Glutamatergic neuron (in vitro differentiated cells): ENCODE data around the gene DYNLRB1. TPM values are rescaled to one million over a fixed set of nuclear protein-coding genes. Genes with fewer than 3 reads are reported as not detected.
"Not testable (repeated sequence)": the region's sequence is repeated elsewhere in the genome, so short reads cannot be mapped to it uniquely, and the experiment has no call there.

Experiments
- DNase-seq: peaks from one replicate; pipeline ENCODE4 v3.0.0; 2022
- H3K27ac Mint-ChIP-seq: one replicate; pipeline ENCODE4 v1.8.0; 2020; ENCODE audit warnings: mild to moderate bottlenecking, mixed read lengths, inconsistent platforms; ENCODE audit not compliant: unreplicated experiment
- H3K27me3 Mint-ChIP-seq: one replicate; pipeline ENCODE4 v1.8.0; 2020; ENCODE audit warnings: mild to moderate bottlenecking, moderate library complexity, mixed read lengths, inconsistent platforms; ENCODE audit not compliant: unreplicated experiment
- H3K36me3 Mint-ChIP-seq: one replicate; pipeline ENCODE4 v1.8.0; 2020; ENCODE audit warnings: mild to moderate bottlenecking, mixed read lengths, inconsistent platforms; ENCODE audit not compliant: unreplicated experiment
- H3K4me1 Mint-ChIP-seq: one replicate; pipeline ENCODE4 v1.8.0; 2020; ENCODE audit warnings: mild to moderate bottlenecking, low read depth, mixed read lengths, inconsistent platforms; ENCODE audit not compliant: unreplicated experiment
- H3K4me3 Mint-ChIP-seq: one replicate; pipeline ENCODE4 v1.8.0; 2020; ENCODE audit warnings: mild to moderate bottlenecking, mixed read lengths, inconsistent platforms; ENCODE audit not compliant: unreplicated experiment
- H3K9me3 Mint-ChIP-seq: one replicate; pipeline ENCODE4 v1.8.0; 2020; ENCODE audit warnings: mild to moderate bottlenecking, moderate library complexity, mixed read lengths, inconsistent platforms; ENCODE audit not compliant: unreplicated experiment
- total RNA-seq: library from RNA; stranded (reverse); fragmentation: NEBNext Ultra II Directional; extraction: Animal tissue kit (Norgen Biotek cat#: 25700); gene quantifications from one replicate; pipeline ENCODE4 v1.2.1, GENCODE V29; 2021; ENCODE audit not compliant: unreplicated experiment
- TF ChIP-seq, protein P1 (sequence below): fragments of 200-600 bp; sonication (generic); IDR thresholded peaks from one replicate; pipeline ENCODE4 v1.5.0; 2021; ENCODE audit not compliant: partially characterized antibody, unreplicated experiment

The DYNLRB1 gene
- total RNA-seq, 1 donor from 2014 or later = 185 TPM

DNA sequence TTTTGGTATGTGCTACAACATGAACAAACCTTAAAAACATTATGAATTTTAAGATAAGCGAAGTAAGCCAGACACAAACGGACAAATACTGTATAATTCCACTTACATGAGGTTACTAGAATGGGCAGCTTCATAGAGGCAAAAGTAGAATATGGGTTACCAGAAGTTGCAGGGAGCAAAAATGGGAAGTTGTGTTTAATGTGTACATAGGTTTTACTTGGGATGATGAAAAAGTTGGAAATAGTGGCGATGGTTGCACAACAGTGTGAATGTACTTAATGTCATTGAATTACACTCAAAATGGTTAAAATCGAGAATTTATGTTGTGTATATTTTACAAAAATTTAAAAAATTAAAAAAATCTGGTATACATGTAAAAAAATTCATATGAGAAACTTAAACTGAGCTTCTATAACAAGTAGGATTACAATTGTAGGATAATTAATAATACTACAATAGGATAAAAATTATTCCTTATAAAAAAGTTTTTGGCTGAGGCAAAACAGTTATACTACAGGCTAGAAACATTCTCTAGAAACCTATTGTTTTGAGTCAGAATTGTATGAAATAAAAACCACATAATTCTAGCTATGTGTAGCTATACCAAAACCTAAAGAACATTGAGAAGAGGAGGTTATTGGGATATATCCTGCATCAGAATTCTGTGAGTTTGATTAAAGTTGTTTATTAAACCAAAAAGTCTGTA lies 24.8 kb upstream of the DYNLRB1 start:
- Mint-ChIP-seq H3K27me3 (peaks cover 2% of the 10 kb centered on the region), H3K4me3 (no peak overlapping the region), H3K4me1 (no peaks in the 10 kb centered on the region), H3K36me3 (peaks cover 9% of the 10 kb centered on the region), H3K27ac (no peak overlapping the region), H3K9me3 (peaks cover 3% of the 10 kb centered on the region)
- TF ChIP-seq, protein P1, sequence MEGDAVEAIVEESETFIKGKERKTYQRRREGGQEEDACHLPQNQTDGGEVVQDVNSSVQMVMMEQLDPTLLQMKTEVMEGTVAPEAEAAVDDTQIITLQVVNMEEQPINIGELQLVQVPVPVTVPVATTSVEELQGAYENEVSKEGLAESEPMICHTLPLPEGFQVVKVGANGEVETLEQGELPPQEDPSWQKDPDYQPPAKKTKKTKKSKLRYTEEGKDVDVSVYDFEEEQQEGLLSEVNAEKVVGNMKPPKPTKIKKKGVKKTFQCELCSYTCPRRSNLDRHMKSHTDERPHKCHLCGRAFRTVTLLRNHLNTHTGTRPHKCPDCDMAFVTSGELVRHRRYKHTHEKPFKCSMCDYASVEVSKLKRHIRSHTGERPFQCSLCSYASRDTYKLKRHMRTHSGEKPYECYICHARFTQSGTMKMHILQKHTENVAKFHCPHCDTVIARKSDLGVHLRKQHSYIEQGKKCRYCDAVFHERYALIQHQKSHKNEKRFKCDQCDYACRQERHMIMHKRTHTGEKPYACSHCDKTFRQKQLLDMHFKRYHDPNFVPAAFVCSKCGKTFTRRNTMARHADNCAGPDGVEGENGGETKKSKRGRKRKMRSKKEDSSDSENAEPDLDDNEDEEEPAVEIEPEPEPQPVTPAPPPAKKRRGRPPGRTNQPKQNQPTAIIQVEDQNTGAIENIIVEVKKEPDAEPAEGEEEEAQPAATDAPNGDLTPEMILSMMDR = no peak
- DNase-seq = no peak

DNA sequence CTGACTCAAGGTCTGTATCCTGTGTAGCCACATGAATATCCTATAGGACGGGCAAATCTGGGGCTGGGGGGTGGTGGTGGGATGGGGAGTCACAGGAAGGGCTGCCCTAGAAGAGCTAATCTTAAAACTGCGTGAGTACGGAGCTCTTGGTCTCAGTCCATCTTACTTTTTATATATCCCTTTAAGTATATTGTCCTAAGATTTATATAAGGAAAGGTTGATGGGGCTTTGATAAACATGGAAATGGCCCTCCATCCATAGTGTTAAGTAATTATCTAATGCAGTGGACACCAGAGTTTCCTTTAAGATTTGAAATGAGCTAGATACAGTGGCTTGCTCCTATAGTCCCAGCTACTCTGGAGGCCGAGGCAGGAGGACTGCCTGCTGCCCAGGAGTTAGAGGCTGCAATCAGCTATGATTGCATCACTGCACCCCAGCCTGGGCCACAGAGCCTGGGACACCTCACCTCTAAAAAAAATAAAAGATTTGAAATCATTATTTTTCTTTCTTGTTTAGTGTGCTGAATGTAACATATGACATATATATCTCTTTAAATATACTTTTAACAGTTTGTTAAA lies 24.2 kb upstream of the DYNLRB1 start:
- DNase-seq = no peak
- Mint-ChIP-seq H3K4me3 (no peak overlapping the region), H3K4me1 (no peaks in the 10 kb centered on the region), H3K27ac (no peak overlapping the region), H3K27me3 (peaks cover 2% of the 10 kb centered on the region), H3K36me3 (peaks cover 9% of the 10 kb centered on the region), H3K9me3 (peaks cover 3% of the 10 kb centered on the region)
- TF ChIP-seq, protein P1 = no peak

DNA sequence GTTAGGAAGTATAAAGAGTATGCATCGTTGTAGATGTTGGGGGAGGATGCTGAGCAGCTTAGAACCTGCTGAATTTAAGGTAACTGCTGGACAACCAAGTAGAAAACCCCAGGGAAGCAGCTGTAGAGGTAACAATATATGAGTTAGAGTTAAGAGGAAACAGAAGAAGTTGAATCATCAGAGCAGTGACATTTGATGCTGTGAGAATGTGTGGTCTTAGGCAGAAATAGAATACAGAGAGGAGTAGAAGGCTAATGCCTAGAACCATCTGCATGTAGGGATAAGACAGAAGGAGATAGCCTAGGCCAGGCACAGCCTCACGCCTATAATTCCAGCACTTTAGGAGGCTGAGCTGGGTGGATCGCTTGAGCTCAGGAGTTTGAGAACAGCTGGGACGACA lies 22.6 kb upstream of the DYNLRB1 start:
- Mint-ChIP-seq H3K27me3 (peaks cover 2% of the 10 kb centered on the region), H3K36me3 (peaks cover 12% of the 10 kb centered on the region), H3K4me1 (no peaks in the 10 kb centered on the region), H3K27ac (peak overlapping the region; percentile 12), H3K4me3 (no peak overlapping the region), H3K9me3 (peaks cover 3% of the 10 kb centered on the region)
- TF ChIP-seq, protein P1 = no peak
- no peak for DNase-seq

DNA sequence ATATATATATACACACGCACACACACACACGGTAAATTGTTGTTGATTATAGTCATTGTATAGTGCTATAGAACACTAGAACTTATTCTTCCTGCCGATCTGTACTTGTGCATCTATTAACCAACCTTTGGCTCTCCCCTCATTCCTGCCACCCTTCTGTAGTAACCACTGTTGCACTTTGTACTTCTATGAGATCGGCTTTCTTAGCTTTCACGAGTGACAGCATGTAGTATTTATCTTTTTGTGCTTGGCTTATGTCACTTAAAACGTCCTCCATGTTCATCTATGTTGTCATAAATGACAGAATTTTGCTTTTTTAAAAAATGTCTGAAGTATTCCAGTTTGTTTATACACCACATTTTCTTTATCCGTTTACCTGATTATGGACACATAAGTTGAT lies 20.9 kb upstream of the DYNLRB1 start:
- peaks cover 7% of the 10 kb centered on the region for H3K9me3 Mint-ChIP-seq
- no peak overlapping the region for H3K27ac Mint-ChIP-seq
- H3K36me3 Mint-ChIP-seq = peaks cover 22% of the 10 kb centered on the region
- no peak overlapping the region for H3K4me3 Mint-ChIP-seq
- H3K27me3 Mint-ChIP-seq = peaks cover 3% of the 10 kb centered on the region
- DNase-seq = no peak
- H3K4me1 Mint-ChIP-seq = no peaks in the 10 kb centered on the region
- TF ChIP-seq, protein P1 = no peak

DNA sequence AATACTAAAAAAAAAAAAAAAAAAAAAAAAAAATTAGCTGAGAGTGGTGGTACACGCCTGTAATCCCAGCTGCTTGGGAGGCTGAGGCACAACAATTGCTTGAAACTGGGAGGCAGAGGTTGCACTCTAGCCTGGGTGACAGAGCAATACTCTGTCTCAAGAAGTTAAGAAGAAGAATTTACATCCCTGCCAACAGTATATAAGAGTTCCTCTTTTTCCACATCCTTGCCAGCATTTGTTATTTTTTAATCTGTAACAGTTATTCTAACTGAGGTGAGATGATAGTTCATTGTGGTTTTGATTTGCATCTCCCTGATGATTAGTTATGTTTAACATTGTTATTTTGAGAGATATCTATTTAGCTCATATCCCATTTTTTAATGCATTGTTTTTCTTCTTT lies 20.3 kb upstream of the DYNLRB1 start:
- TF ChIP-seq, protein P1 = no peak
- DNase-seq = no peak
- H3K4me3 Mint-ChIP-seq = no peak overlapping the region
- peaks cover 9% of the 10 kb centered on the region for H3K9me3 Mint-ChIP-seq
- H3K4me1 Mint-ChIP-seq = no peaks in the 10 kb centered on the region
- no peak overlapping the region for H3K27ac Mint-ChIP-seq
- peaks cover 3% of the 10 kb centered on the region for H3K27me3 Mint-ChIP-seq
- peaks cover 27% of the 10 kb centered on the region for H3K36me3 Mint-ChIP-seq

DNA sequence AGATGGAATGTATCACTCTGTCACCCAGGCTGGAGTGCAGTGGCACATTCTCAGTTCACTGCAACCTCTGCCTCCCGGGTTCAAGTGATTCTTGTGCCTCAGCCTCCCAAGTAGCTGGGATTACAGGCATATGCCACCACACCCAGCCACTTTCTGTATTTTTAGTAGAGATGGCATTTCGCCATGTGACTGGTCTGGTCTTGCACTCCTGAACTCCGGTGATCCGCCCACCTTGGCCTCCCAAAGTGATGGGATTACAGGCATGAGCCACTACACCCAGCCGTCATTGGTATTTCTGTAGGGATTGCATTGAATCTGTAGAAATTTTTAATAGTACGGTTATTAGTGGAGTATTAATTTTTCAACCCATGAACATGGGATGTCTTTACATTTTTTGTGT lies 18.6 kb upstream of the DYNLRB1 start:
- H3K27me3 Mint-ChIP-seq, DNase-seq, H3K4me1 Mint-ChIP-seq, H3K27ac Mint-ChIP-seq, H3K9me3 Mint-ChIP-seq, H3K4me3 Mint-ChIP-seq: not testable (repeated sequence)
- peaks cover 29% of the 10 kb centered on the region for H3K36me3 Mint-ChIP-seq
